ENCODE data around the gene ZBTB38.

The ZBTB38 gene

DNA sequence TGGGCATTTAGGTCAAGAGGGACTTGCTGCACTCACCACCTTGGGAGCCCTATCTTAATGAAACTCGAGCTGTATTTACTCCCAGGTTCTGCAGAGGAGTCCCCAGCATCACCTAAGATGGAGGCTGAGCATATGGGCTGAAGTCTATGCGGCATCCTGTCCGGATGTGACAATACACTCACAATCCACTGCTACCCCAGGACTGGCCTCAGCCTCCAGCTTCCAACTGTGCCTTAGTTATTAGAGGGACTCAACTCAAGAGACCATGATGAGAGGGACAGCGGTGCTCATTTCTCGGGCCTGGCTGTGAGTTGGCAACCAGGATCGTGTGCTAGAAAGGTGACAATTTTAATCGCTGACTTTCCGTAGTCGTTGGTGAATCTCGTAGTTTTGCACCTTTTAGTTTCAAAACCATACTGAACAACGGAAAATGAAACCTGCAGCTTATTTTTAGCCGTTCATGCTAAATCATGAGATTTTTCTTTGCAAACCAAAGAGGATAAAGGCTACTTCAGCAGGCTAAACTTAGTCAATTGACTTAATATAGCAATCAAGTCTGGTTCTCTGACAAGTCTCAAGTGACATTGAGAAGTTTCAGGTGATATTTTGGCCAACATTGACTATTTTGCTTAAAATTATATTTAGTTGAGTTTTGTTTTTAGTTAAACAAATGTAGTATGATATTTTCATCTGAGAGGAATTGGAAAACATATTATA, 11.1 kb downstream of the ZBTB38 start:
- no peak for DNase-seq (ENCODE audit: low read depth)
- TF ChIP-seq, protein P1, sequence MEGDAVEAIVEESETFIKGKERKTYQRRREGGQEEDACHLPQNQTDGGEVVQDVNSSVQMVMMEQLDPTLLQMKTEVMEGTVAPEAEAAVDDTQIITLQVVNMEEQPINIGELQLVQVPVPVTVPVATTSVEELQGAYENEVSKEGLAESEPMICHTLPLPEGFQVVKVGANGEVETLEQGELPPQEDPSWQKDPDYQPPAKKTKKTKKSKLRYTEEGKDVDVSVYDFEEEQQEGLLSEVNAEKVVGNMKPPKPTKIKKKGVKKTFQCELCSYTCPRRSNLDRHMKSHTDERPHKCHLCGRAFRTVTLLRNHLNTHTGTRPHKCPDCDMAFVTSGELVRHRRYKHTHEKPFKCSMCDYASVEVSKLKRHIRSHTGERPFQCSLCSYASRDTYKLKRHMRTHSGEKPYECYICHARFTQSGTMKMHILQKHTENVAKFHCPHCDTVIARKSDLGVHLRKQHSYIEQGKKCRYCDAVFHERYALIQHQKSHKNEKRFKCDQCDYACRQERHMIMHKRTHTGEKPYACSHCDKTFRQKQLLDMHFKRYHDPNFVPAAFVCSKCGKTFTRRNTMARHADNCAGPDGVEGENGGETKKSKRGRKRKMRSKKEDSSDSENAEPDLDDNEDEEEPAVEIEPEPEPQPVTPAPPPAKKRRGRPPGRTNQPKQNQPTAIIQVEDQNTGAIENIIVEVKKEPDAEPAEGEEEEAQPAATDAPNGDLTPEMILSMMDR (IDR thresholded peaks at IDR 0.05; ENCODE audit: insufficient read depth, low read depth, low read length, missing control alignments): no peak
- no peak overlapping the region for H3K4me3 ChIP-seq (ENCODE audit: low read length)

GRCh38 chr3:141380279-141380678, 12.0 kb downstream of the ZBTB38 start:
- TF ChIP-seq, protein P1 (IDR thresholded peaks at IDR 0.05; ENCODE audit: insufficient read depth, low read depth, low read length, missing control alignments): no peak
- H3K4me3 ChIP-seq (ENCODE audit: low read length): no peak overlapping the region
- no peak for DNase-seq (ENCODE audit: low read depth)

- TF ChIP-seq, protein P1 (IDR thresholded peaks at IDR 0.05; ENCODE audit: insufficient read depth, low read depth, low read length, missing control alignments): no peak
- H3K4me3 ChIP-seq (ENCODE audit: low read length): no peak overlapping the region
- no peak for DNase-seq (ENCODE audit: low read depth)
Measured at GRCh38 chr3:141380987-141381386, 12.7 kb downstream of the ZBTB38 start.

- no peak overlapping the region for H3K4me3 ChIP-seq (ENCODE audit: low read length)
Measured at GRCh38 chr3:141382571-141382970, 14.3 kb downstream of the ZBTB38 start.

GRCh38 chr3:141383555-141384129, 15.3 kb downstream of the ZBTB38 start:
- TF ChIP-seq, protein P1 (IDR thresholded peaks at IDR 0.05; ENCODE audit: insufficient read depth, low read depth, low read length, missing control alignments): no peak
- peak overlapping the region; percentile 22 for H3K4me3 ChIP-seq (ENCODE audit: low read length)
- DNase-seq (ENCODE audit: low read depth): peak; percentile 88

More at GRCh38 chr3:141382571-141382970, 14.3 kb downstream of the ZBTB38 start:
- peak; percentile 66 for DNase-seq (ENCODE audit: low read depth)
- TF ChIP-seq, protein P1 (IDR thresholded peaks at IDR 0.05; ENCODE audit: insufficient read depth, low read depth, low read length, missing control alignments): no peak

GRCh38 chr3:141384157-141384556, 15.9 kb downstream of the ZBTB38 start:
- TF ChIP-seq, protein P1 (IDR thresholded peaks at IDR 0.05; ENCODE audit: insufficient read depth, low read depth, low read length, missing control alignments): peak; percentile 15
- DNase-seq (ENCODE audit: low read depth): no peak
- H3K4me3 ChIP-seq (ENCODE audit: low read length): peak overlapping the region; percentile 22
